Measurements from ENCODE around the gene HACD3.
"Not testable (repeated sequence)": the region's sequence is repeated elsewhere in the genome, so short reads cannot be mapped to it uniquely, and the experiment has no call there.

The HACD3 gene

DNA sequence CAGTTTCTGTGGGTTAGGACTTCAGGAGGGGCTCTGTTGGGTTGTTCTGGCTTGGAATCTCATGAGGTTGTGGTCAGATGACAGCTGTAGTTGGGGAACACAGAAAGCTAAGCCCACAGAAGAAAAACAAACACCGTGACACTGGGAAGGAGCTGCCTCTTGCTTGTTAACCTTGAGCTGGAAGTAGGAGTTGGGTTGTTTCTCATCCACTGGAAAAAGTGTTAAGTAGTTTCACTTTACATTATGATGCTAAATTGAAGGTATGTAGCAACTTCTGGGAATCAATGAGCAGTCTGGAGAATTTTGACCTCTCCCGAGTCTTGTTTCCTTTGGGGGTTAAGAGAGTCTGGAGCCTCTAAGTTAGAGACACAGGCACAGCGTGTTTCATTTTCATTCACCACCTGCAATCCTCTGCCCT, 20.4 kb downstream of the HACD3 start:
- DNase-seq (ENCODE audit: low spot score) = no peak

DNA sequence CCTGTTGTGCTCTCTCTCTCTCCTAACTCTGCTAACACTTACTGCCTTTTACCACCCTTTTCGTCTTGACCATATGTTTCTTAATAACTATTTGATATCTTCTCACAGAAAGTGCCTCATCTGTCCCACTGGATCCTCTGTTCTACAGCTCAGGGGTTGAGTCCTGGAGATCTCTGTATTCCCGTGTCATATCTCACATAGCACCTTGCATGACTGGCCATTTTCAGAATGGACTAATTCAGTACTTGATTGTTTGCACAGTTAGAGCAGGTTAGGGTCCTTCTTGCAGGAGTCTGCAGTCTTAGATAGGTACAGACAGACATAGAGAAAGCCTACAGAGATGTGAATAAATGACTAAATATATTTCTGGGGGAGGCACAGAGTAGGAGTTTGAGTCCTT, 20.9 kb downstream of the HACD3 start:
- DNase-seq (ENCODE audit: low spot score) = no peak

DNA sequence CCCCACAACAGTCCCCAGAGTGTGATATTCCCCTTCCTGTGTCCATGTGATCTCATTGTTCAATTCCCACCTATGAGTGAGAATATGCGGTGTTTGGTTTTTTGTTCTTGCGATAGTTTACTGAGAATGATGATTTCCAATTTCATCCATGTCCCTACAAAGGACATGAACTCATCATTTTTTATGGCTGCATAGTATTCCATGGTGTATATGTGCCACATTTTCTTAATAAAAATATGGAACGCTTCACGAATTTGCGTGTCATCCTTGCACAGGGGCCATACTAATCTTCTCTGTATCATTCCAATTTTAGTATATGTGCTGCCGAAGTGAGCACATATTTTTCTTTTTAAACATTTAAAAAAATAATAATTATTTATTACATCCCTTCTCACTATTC, 22.6 kb downstream of the HACD3 start:
- DNase-seq (ENCODE audit: low spot score) = not testable (repeated sequence)

DNA sequence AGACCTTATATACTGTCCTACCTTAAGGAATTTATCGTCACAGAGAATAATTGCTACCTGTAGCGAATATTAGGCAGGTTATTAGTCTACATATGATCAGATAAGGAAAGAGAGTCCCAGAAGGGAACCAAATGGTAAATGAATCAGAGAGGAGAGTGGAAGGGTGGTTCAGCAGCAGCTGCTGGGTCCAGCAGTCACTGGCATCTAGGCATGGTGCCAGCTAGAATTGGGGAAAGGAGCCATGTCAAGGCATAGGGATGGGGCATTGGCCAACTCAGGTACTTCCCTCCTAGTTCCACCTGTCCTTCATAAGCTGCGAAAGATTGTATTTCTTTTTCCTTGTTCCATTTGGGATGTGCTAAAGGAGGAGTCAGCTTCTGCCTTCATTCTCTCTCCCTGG, 23.4 kb downstream of the HACD3 start:
- no peak for DNase-seq (ENCODE audit: low spot score)

DNA sequence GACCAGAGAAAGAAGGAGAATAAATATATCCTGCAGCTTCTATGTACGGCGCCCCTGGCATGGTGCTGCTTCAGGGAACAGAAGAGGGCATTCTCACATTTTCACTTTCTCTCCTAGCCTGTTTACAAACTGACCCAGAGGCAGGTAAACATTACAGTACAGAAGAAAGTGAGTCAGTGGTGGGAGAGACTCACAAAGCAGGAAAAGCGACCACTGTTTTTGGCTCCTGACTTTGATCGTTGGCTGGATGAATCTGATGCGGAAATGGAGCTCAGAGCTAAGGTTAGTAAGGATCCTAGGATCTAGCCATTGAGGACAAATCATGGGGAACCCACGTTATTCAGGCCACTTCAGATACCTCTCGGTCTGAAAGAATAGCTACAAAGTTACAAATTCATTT, 26.4 kb downstream of the HACD3 start:
- no peak for DNase-seq (ENCODE audit: low spot score)

DNA sequence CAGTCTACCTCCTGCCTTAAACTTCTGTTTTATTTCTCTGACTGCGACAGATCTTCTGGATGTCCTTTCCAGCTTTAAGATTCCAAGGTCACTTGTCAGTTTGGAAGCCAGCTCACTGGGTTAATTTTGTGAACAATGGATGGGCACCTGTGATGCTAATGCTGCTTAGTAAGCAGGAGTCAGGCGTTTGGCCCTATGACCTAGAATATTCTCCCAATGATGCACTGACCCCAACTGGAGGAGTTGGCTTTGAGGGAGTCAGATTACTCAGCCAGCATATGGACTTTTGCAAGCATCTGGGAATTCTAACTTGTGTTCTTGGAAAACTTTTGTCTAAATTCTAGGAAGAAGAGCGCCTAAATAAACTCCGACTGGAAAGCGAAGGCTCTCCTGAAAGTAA, 28.1 kb downstream of the HACD3 start:
- peak; percentile 41 for DNase-seq (ENCODE audit: low spot score)

DNA sequence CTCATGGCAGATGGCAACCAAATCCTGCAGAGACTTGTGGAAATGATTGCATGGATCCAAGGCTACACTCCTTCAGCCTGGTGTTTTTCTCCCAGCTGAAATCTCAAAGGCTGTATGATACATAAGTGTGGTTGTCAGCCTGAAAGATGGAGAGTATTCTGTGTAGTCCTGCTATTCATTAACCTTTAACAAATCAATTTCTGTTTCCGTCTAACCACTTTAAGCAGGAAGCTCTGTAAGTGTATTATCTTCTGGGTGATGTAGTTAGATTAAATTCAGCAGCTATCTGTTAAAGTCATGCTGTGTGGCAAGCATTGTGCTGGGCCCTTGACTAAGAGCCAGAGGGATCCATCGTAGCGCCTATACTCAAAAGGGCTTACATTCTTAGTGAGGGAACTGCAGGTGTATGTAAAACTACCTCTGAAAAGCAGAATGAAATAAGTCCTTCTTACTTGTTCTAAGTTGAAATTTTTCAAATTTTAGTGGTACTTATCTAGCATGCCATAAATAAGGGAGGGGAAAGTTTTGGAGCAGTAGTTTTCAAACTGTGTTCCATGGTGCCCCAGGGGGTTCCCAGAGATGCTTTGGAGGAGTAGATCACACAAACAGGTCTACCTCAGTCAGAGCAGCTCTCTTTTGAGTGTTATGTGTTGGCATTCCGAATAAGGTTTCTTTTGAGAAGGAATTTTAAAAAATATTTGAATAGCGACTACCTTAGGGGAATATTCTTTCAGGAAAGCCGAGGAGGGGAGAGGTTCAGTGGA, 28.9 kb downstream of the HACD3 start:
- no peak for DNase-seq (ENCODE audit: low spot score)

DNA sequence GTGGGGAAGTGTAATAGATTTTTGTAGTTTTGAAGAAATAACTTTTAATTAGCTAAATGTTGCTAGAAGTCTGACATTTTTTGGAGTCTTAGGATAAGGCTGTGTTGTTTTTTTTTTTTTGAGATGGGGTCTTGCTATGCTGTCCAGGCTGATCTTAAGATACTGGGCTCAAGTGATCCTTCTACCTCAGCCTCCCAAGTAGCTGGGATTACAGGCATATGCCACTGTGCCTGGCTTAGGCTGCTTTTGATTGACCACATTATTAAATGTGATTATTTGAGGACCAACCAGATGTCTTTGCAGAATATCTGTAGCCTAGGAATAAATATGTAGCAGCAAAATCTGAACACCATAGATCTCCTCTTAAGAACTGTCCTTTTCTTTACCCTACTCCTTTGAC, 29.7 kb downstream of the HACD3 start:
- DNase-seq (ENCODE audit: low spot score) = no peak

DNA sequence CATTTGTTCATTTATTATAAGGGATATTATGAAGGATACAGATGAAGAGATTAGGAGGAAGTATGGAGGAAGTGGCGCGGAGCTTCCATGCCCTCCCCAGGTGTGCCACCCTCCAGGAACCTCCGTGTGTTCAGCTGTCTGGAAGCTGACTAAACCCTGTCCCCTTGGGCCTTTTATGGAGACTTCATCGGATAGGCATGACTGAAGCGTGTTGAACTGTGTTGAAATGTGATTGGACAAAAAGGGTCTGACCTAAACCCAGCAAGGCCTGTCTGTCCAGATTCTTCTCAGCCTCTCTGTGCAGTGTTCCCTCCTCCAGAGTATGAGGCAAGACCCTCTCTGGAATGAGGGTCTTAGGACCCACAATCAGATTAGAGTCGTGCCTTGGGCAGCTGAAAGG, 31.7 kb downstream of the HACD3 start:
- DNase-seq (ENCODE audit: low spot score) = no peak

DNA sequence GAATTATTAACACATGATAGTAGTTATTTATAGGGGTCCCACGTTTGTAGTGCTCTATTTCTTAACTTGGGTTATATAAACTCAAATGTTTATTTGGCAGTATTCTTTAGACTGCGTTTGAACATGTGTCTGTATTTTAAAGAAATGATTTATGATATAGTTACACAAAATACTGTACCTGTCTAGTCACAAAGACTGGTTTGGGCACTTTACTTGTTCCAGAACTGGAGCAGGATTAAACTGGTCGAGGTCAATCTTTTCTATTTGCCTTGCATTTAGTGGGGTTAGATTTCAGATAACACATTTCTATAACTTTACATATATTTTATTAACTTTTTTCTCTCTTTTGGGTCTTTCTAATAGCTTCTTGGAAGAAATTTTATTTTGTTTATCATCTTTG, 39.5 kb downstream of the HACD3 start:
- DNase-seq (ENCODE audit: low spot score) = no peak

DNA sequence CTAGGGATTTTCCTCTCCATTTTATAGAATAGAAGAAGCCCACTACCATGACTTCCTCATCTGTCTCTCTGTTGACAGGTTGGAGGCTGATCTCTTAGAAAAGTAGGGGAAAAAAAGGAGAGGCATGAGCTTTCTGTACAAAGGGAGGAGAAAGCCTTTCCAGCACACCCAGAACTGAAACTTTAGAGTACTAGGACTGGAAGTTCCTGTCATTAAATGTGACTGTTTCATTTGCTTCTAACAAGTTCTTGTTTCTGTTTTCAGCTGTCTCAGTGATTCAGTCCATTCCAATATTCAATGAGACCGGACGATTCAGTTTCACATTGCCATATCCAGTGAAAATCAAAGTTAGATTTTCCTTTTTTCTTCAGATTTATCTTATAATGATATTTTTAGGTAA, 41.7 kb downstream of the HACD3 start:
- no peak for DNase-seq (ENCODE audit: low spot score)

DNA sequence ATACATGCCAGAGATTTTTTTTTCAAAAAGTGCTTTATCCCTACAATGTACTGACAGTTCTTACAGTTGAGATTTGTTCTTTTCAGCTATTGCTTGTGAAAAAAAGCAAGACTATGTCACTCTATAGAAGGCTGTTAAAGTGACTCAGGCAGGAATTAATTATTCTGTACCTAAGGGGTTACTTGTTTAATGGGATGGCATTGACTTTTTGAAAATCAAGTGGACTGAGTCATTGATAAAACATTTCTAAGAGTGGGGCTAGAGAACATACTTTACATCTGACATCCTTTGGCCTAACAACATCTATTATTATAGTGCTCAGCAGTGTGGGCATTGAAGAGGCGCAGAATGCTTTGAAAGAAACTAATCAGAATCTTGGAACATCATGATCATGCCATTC, 46.4 kb downstream of the HACD3 start:
- peak; percentile 41 for DNase-seq (ENCODE audit: low spot score)

DNA sequence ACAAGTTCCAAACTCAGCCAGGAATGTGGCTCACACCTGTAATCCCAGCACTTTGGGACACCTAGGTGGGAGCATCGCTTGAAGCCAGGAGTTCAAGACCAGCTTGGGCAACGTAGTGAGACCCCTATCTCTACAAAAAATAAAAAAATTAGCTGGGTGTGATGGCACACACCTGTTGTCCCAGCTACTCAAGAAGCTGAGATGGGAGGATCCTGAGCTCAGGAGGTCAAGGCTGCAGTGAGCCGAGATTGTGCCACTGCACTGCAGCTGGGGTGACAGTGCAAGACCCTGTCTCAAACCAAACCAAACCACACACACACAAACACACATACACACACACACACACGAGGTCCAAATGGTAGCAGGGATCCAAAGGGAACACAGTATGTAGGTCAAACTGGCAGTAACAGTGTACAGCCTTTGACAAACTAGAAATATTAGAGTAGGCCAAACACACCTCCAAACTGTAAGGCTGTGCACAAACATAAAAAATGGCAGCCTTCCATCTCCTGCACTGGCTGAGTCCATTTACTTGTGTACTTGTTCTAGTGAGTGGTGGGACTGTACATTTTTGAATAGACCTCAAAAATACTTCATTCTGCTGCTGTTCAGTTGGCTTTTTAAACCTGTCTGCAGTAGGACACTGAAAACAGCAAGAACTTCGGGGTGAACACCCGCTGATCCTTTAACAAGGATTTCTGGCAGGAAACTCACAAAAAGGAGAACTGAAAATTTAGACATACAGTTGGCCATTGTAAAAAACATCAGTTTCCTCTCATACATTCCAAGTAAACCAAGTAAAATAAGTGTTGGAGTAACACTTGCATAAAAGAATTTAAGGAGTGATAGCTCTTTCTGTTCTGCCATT, 47.1 kb downstream of the HACD3 start:
- DNase-seq (ENCODE audit: low spot score) = no peak

DNA sequence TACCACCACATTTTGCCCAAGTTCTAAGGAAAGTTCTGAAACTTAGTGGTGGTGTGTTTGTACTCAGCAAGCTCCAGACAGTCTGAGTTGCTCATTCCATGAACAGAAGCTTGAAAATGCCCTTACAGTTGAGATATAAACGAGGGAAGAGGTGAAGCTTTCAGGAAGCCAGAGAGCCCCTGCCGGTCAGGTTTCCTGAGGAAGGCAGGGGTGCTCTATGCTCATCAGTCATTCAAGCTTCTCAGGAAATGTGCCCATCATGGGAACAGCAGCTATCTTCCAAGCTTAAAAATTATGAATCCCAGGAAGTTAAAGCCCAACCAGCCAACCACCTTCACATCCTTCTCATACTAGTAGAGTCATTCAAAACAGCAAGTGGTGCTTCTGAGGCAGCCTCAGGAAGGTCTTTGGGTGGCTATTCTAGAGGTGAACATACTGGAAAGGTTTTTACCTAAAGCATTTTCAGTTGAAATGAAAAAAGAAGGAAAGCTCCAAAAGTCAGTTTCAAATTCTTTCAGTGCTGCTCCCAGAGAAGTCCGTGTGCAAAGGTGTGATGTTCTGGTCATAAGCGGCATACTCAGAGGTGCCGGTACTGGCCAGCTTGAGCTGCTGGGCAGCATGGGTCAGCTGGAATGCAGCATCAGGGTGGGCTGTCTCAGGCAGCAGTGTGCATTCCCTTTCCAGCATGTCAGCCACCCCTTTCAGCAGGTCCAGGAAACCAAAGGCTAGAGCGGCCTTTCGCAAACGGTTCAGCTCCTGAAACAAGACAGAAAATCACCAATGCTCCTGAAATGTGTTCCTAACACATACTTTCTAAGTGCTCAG, 48.9 kb downstream of the HACD3 start:
- DNase-seq (ENCODE audit: low spot score) = no peak

DNA sequence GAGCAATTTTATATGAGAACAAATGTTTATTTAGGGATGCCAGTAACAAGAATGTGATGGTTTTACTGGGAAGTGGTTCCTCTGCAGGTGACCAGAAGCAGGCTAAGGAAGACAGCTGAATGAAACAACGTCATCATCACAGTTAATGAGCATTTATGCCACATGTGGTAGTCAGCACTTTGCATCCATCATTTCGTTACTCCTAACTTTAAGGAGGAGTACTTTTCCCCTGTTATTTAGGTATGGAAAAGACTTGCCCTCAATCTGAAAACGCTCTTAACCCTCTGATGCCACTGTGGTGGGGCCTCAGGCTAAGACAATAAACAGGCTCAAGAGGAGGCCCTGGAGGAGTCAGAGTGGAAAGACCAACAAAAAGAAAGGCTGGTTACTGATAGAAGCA, 49.5 kb downstream of the HACD3 start:
- DNase-seq (ENCODE audit: low spot score) = no peak

DNA sequence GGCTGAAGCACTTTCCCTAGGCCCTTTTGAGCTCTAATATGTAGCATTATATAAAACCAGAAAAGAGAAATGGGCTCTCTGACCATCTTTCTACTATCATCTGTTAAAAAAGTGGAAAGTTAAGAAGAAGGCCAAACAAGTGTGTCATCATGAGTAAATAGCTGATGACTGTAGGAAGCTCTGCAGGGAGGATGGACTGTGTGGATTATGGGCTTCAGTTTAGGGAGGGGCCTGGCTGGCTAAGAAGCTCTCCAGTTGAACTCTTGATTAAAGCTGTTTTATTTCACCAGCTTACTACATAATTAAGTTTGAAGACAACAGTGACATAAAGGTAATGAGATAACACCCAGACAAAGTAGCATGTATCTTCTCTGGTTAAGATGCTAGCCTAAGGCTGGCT, 50.0 kb downstream of the HACD3 start:
- peak; percentile 82 for DNase-seq (ENCODE audit: low spot score)

DNA sequence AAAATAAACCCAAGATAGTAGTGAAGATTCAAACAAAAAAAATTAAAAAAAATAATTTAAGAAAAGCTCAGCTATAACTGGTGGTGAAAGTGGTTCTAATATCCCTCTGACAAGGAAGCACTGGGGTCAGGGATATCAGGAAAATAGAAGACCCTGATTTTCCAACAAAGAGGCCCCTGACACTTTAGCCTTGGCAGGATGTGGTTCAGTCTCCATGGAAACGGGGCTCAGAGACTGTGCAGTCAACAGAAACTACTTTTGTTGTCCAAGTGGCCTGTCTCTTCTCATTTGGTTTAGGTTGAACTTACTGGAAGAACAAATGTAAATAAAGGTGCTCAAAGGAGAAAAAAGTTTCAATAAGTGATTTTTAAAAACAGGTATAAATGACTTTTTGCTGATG, 53.4 kb downstream of the HACD3 start:
- DNase-seq (ENCODE audit: low spot score) = no peak

DNA sequence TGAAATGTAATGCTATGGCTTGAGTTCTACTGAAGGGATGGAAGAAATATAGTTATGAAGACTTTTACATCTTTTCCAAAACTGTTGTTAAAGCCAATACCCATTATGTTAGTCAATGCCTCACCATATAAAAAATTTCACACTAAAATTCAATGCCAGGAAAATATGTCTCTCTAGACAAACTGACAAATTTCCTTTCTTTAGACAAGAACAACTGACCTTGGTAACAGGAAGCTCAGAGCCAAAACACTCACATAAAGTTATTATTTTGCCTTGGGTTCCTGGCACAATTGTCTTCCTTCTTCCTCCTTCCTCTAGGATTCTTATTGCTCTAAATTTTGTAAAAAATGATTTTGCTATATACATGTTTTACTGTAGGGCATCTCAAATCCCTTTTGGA, 54.0 kb downstream of the HACD3 start:
- DNase-seq (ENCODE audit: low spot score) = no peak

DNA sequence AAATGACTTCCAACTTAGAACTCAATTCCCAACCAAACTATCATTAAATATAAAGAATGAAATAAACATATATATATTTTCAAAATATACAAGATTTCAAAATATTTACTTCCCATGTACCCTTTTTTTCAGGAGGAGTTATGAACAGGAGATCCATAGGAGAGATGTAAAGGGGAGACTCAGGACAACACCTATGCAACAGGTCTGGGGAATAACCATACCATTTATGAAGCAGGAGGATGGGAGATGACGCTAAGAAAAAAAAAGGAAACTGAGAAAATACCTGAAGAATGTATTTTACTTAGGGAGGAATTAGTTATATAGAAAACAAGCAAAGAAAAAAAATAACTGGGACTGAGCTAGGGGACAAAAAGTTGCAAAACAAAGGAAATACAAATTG, 56.8 kb downstream of the HACD3 start:
- no peak for DNase-seq (ENCODE audit: low spot score)

DNA sequence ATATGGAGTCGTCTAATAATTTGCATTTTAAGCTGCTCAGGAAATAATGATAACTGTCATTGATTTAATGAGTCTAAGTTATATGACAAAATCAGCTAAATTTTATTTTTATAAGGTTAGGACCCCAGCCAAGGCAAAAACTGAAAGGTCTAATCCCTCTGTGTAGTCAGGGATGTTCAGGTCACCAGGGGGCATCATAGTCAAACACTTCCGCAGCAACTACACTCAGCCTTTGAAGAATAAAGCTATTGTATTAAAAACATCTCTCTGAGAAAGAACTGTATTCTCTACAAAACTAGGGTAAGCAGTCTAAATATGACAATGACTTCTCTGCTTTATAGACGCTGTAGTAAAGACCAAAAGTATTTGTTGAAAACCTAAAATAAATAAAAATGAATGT, 65.7 kb downstream of the HACD3 start:
- DNase-seq (ENCODE audit: low spot score) = no peak

DNA sequence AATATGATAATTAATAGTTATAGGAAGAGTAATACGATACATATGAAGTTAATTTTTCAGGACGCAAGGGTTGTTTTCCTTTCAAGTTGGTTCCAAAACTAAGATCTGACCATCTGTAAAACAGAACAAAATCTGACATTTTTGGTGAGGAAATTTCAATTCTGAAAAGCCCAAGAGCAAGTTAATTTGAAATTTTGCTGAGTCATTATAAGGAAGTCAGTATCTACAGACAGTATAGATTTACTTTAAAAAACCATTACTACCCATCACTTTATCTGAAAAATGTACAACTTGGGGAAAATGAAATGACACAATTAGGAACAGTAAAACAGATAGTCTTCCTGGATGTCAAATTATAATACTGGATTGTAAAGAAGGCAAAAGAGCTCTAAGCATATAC, 68.2 kb downstream of the HACD3 start:
- no peak for DNase-seq (ENCODE audit: low spot score)

DNA sequence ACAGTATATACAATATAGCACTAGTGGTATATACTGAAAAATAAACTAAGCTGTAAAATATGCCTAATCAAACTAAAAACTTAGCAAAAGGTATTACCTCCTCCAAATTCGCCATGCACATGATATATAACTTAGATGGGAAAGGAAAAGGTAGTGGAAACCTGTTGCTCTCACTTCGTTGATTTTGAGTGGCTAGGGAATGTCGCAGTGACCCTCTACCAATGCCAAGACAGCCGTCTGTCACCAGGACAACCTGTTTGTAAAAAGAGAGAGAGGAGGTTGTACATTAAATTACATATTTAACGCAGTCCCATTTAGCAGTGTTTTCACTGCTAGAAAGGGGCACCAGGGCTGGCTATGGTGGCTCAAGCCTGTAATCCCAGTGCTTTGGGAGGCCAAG, 69.4 kb downstream of the HACD3 start:
- DNase-seq (ENCODE audit: low spot score) = no peak

DNA sequence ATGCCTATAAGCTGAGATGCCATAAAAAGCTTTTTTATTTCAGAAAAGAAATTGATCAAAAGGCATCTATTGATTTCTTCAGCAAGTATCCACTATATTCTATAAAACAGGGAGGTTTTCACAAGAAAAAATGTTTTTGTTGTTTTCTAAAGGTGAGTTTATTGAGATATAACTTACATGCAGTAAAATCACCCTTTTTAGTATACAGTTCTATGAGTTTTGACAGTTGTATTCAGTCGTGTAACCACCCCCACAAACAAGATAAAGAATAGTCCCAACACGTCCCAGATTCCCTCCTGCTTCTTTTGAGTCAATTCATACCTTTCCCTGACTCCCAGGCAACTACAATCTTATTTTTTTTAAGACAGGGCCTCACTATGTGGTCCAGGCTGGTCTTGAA, 72.9 kb downstream of the HACD3 start:
- DNase-seq (ENCODE audit: low spot score) = no peak

All from GM03348 (cell line).